Naive thymus-derived CD4-positive, alpha-beta T cell (primary cell): ENCODE measurements around the gene ZNF841. TPM values are rescaled to one million over a fixed set of nuclear protein-coding genes. Genes with fewer than 3 reads are reported as not detected.

ENCODE experiments used
- ATAC-seq: fragments of 150-1000 bp; cut with Tn5 transposase; 2 replicates; pipeline ENCODE4 v1.10.0; 2021; ENCODE audit warnings: mild to moderate bottlenecking, moderate library complexity
- CTCF ChIA-PET: fragments of 350-600 bp; sonication (Branson Sonifier 250); formaldehyde crosslinking; loops from one replicate; lab custom pipeline; 2021; ENCODE audit warnings: antibody characterized with exemption; lab: Charles Lee
- POLR2A ChIA-PET: fragments of 350-600 bp; sonication (Branson Sonifier 250); formaldehyde crosslinking; loops from one replicate; lab custom pipeline; 2021; ENCODE audit warnings: antibody characterized with exemption, inconsistent platforms; lab: Charles Lee
- DNase-seq, 9 donors: peaks; one replicate each; pipeline versions ENCODE4 v3.0.0 to v3.0.0-alpha.2; 2020 to 2022; ENCODE audit warnings: mixed read lengths in 1 of 9
- H3K27ac ChIP-seq: one replicate; pipeline ENCODE4 v1.7.0; 2013; ENCODE audit warnings: mild to moderate bottlenecking, low read depth, low read length, moderate library complexity
- H3K27me3 ChIP-seq, 2 donors: one replicate each; pipeline ENCODE4 v1.7.0; 2013; ENCODE audit warnings: low read length in 2 of 2, mild to moderate bottlenecking in 2 of 2, moderate library complexity in 2 of 2; ENCODE audit not compliant: control insufficient read depth in 2 of 2, insufficient read depth in 2 of 2
- H3K36me3 ChIP-seq, 3 experiments: 1 replicate in 2 of 3; 2 replicates in 1 of 3; pipeline ENCODE4 v1.7.0; 2013; ENCODE audit warnings: low read length in 3 of 3, mild to moderate bottlenecking in 3 of 3, moderate library complexity in 1 of 3; ENCODE audit not compliant: insufficient read depth in 3 of 3, control insufficient read depth in 2 of 3
- H3K4me1 ChIP-seq, 2 donors: one replicate each; pipeline ENCODE4 v1.7.0; 2013; ENCODE audit warnings: low read length in 2 of 2, mild to moderate bottlenecking in 2 of 2, moderate library complexity in 1 of 2; ENCODE audit not compliant: control insufficient read depth in 2 of 2, insufficient read depth in 2 of 2
- H3K4me3 ChIP-seq: 2 replicates; pipeline ENCODE4 v1.7.0; 2013; ENCODE audit warnings: mild to moderate bottlenecking, low read length
- H3K9me3 ChIP-seq, 3 experiments: 1 replicate in 2 of 3; 2 replicates in 1 of 3; pipeline ENCODE4 v1.7.0; 2013; ENCODE audit warnings: low read length in 3 of 3; ENCODE audit not compliant: control insufficient read depth in 2 of 3
- H3K27ac Mint-ChIP-seq, 9 donors: one replicate each; pipeline ENCODE4 v1.8.0; 2020 to 2022; ENCODE audit warnings: mixed read lengths in 9 of 9, mild to moderate bottlenecking in 8 of 9, moderate library complexity in 5 of 9, inconsistent platforms in 2 of 9
- H3K27me3 Mint-ChIP-seq, 5 donors: one replicate each; pipeline ENCODE4 v1.8.0; 2021 to 2022; ENCODE audit warnings: mixed read lengths in 5 of 5, mild to moderate bottlenecking in 1 of 5
- H3K36me3 Mint-ChIP-seq, 5 donors: one replicate each; pipeline ENCODE4 v1.8.0; 2020 to 2022; ENCODE audit warnings: mixed read lengths in 5 of 5, mild to moderate bottlenecking in 3 of 5, inconsistent platforms in 1 of 5
- H3K4me1 Mint-ChIP-seq, 7 donors: one replicate each; pipeline ENCODE4 v1.8.0; 2020 to 2022; ENCODE audit warnings: mixed read lengths in 7 of 7, mild to moderate bottlenecking in 3 of 7, inconsistent platforms in 1 of 7
- H3K4me3 Mint-ChIP-seq, 10 donors: one replicate each; pipeline ENCODE4 v1.8.0; 2020 to 2022; ENCODE audit warnings: mild to moderate bottlenecking in 10 of 10, mixed read lengths in 10 of 10, moderate library complexity in 6 of 10, inconsistent platforms in 2 of 10
- H3K9me3 Mint-ChIP-seq, 11 donors: one replicate each; pipeline ENCODE4 v1.8.0; 2020 to 2022; ENCODE audit warnings: mixed read lengths in 11 of 11, mild to moderate bottlenecking in 4 of 11, inconsistent platforms in 1 of 11, moderate library complexity in 1 of 11
- intact Hi-C, 2 donors: fragments of 100-400 bp; cut with micrococcal nuclease; formaldehyde crosslinking; loops; one replicate each; pipeline ENCODE4 v1.15.1; 2023
- polyA plus RNA-seq, 2 donors: library from polyadenylated mRNA; unstranded; fragments of 300-500 nt; fragmentation: Illumina TruSeq; gene quantifications; one replicate each; pipeline ENCODE4 v1.2.3, GENCODE V29; 2021
- total RNA-seq, 6 experiments: library from RNA in 5 of 6; stranded (reverse) in 5 of 6; gene quantifications; 1 replicate in 5 of 6; 2 replicates in 1 of 6; pipeline ENCODE4 v1.2.3 and lab custom pipeline; 2021 to 2026

ZNF841 gene
- total and polyA plus RNA-seq, 7 experiments from 2014 or later, result 3.1 to 43.5 (median 27.3) TPM

DNA sequence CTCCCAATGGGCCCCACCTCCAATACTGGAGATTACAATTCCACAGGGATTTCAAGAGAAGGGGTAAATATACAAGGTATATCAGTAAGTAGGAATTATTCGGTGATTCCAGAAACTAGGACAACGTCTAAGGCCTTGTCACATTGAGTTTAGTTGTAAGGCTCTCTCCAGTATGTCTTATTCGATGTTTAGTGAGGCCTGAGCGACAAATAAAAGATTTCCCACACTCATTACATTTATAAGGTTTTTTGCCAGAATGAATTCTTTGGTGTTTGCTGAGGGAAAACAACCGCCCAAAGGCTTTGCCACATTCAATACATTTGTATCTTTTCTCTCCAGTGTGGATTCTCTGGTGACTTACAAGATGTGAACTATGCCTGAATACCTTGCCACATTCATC lies 19.1 kb upstream of the ZNF841 start:
- Histone ChIP-seq H3K27me3 (no peaks in the 10 kb centered on the region), H3K4me1 (no peaks in the 10 kb centered on the region), H3K9me3 (peaks cover 41 to 96% (median 80%) of the 10 kb centered on the region in 3 experiments), H3K27ac (no peak overlapping the region), H3K4me3 (peak overlapping the region; percentile 5), H3K36me3 (peaks cover 10 to 51% (median 23%) of the 10 kb centered on the region in 3 experiments)
- peaks cover 22 to 100% (median 78%) of the 10 kb centered on the region in 11 donors for H3K9me3 Mint-ChIP-seq
- CTCF ChIA-PET, result no interaction called here
- no peak overlapping the region for H3K27ac Mint-ChIP-seq
- no peak for DNase-seq
- intact Hi-C loops, result no loop called here
- no peaks in the 10 kb centered on the region for H3K27me3 Mint-ChIP-seq
- no peak for ATAC-seq
- POLR2A ChIA-PET, result no interaction called here
- H3K36me3 Mint-ChIP-seq, result peaks cover 47 to 73% (median 61%) of the 10 kb centered on the region in 5 donors
- no peaks in the 10 kb centered on the region for H3K4me1 Mint-ChIP-seq
- no peak overlapping the region for H3K4me3 Mint-ChIP-seq

DNA sequence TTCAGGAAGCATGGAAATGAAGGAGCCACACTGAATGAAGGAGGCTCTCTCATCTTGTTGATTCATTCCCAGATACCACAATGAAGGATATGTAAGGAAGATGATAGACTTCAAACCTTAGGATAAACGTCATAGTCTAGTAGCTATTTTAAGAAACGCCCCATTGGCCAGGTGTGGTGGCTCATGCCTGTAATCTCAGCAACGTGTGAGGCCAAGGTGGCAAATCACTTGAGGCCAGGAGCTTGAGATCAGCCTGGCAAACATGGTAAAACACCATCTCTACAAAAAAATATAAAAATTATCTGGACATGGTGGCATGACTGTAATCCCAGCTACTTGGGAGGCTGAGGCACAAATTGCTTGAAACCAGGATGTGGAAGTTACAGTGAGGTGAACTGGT lies 17.1 kb upstream of the ZNF841 start:
- no peaks in the 10 kb centered on the region for H3K27me3 Mint-ChIP-seq
- no peaks in the 10 kb centered on the region for H3K27me3 ChIP-seq
- peaks cover 17 to 99% (median 71%) of the 10 kb centered on the region in 11 donors for H3K9me3 Mint-ChIP-seq
- H3K27ac ChIP-seq, result no peak overlapping the region
- ChIA-PET CTCF (no interaction called here), POLR2A (no interaction called here)
- H3K4me3 ChIP-seq, result no peak overlapping the region
- peaks cover 33 to 55% (median 40%) of the 10 kb centered on the region in 5 donors for H3K36me3 Mint-ChIP-seq
- no peaks in the 10 kb centered on the region for H3K4me1 Mint-ChIP-seq
- ATAC-seq (no peak), DNase-seq (no peak)
- H3K36me3 ChIP-seq, result peaks cover 10 to 30% (median 10%) of the 10 kb centered on the region in 3 experiments
- intact Hi-C loops, result no loop called here
- H3K4me3 Mint-ChIP-seq, result peak overlapping the region in 1 of 10 donors; percentile 34
- H3K27ac Mint-ChIP-seq, result no peak overlapping the region
- peaks cover 34 to 96% (median 68%) of the 10 kb centered on the region in 3 experiments for H3K9me3 ChIP-seq
- H3K4me1 ChIP-seq, result no peaks in the 10 kb centered on the region

DNA sequence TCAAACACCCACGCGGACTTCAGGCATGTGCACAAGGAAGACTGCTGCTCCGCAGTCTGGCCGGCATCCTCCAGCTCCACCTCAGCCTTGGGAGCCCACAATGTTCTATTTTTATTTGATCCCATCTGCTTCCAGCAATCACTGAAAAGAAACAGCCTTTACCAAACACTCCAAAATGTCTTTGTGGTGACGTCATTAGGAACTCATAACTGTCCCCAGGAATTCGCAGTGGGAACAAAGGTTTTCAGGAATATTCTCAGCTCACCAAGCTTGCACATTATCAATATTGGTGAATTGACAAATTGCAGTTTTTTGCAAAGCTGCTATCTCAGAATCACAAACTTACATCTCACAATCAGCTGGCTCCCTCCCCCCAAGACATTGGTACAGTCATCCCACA lies 15.2 kb upstream of the ZNF841 start:
- intact Hi-C loops, result no loop called here
- H3K4me3 ChIP-seq, result no peak overlapping the region
- peaks cover 18 to 96% (median 70%) of the 10 kb centered on the region in 11 donors for H3K9me3 Mint-ChIP-seq
- no peaks in the 10 kb centered on the region for H3K4me1 ChIP-seq
- H3K36me3 Mint-ChIP-seq, result peaks cover 23 to 46% (median 26%) of the 10 kb centered on the region in 5 donors
- H3K36me3 ChIP-seq, result peaks cover 0 to 14% (median 0%) of the 10 kb centered on the region in 3 experiments
- H3K27me3 ChIP-seq, result no peaks in the 10 kb centered on the region
- no peak overlapping the region for H3K27ac ChIP-seq
- H3K27me3 Mint-ChIP-seq, result no peaks in the 10 kb centered on the region
- CTCF ChIA-PET, result no interaction called here
- no peak for DNase-seq
- no peak overlapping the region for H3K27ac Mint-ChIP-seq
- no peak overlapping the region for H3K4me3 Mint-ChIP-seq
- H3K4me1 Mint-ChIP-seq, result no peaks in the 10 kb centered on the region
- H3K9me3 ChIP-seq, result peaks cover 24 to 94% (median 55%) of the 10 kb centered on the region in 3 experiments
- ATAC-seq, result no peak
- POLR2A ChIA-PET, result interaction anchor here (0.6 to 1.9 kb wide), 2 partner anchors 13 to 390 kb away, joined by 3 to 5 read pairs; no protein-coding TSS in a partner anchor

DNA sequence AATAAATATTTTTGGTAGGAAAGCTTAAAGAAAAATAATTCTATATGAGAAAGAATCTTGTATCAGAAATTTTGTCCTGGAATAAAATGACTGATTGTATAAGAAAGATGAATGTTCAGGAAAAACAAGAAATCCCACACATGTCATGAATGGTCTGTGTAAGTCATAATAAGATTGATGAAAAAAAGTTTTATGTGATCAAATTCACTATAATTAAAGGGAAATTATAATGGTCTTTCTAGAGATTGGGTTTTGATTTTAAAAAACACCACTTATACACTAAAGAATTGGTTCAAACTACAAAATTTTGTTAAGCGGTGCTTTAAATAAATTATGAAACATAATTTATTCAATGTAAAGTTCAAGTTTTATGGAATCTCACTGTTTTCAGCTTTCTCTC lies 7.2 kb upstream of the ZNF841 start:
- intact Hi-C loops, result no loop called here
- Mint-ChIP-seq H3K9me3 (peaks cover 7 to 89% (median 40%) of the 10 kb centered on the region in 11 donors), H3K4me3 (no peak overlapping the region), H3K27ac (no peak overlapping the region), H3K27me3 (no peaks in the 10 kb centered on the region), H3K36me3 (peaks cover 0 to 20% (median 4%) of the 10 kb centered on the region in 5 donors), H3K4me1 (no peaks in the 10 kb centered on the region)
- no peak overlapping the region for H3K4me3 ChIP-seq
- H3K27ac ChIP-seq, result no peak overlapping the region
- H3K27me3 ChIP-seq, result no peaks in the 10 kb centered on the region
- ChIA-PET POLR2A (no interaction called here), CTCF (no interaction called here)
- peaks cover 0 to 47% (median 6%) of the 10 kb centered on the region in 3 experiments for H3K9me3 ChIP-seq
- no peaks in the 10 kb centered on the region for H3K36me3 ChIP-seq
- DNase-seq (no peak), ATAC-seq (no peak)
- no peaks in the 10 kb centered on the region for H3K4me1 ChIP-seq

DNA sequence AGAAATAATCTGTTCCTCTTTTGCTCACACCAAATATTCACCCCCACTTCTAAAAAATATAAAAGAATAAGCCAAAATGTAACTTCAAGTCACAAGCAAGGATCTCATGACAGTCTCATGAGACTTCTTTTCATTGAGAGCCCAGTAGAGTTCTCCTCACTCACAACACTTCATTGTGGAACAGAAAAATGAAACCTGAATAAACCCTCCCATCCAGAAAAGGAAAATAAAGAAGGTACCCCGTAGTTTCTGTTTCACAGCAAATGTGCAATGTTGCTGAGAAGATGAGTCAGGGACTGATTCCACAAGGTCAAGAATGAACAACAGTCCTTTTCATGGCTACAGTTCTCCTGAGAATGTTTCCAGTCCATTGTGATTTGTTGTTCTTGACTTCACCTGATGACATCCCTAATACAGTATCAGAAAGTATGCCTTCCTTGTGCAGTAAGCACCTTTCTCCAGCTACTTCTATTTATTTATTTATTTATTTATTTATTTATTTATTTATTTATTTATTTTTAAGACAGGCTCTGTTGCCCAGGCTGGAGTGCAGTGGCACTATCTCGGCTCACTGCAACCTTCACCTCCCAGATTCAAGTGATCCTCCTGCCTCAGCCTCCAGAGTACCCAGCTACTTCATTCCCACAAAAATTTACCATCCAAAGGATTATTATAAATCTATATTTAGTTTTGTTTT lies 6.4 kb upstream of the ZNF841 start:
- Mint-ChIP-seq H3K36me3 (peaks cover 0 to 13% (median 6%) of the 10 kb centered on the region in 5 donors), H3K9me3 (peaks cover 2 to 89% (median 37%) of the 10 kb centered on the region in 11 donors), H3K4me3 (no peak overlapping the region), H3K27ac (no peak overlapping the region), H3K27me3 (no peaks in the 10 kb centered on the region), H3K4me1 (no peaks in the 10 kb centered on the region)
- Histone ChIP-seq H3K27me3 (no peaks in the 10 kb centered on the region), H3K4me3 (no peak overlapping the region), H3K4me1 (no peaks in the 10 kb centered on the region), H3K36me3 (no peaks in the 10 kb centered on the region), H3K27ac (no peak overlapping the region), H3K9me3 (peaks cover 0 to 44% (median 3%) of the 10 kb centered on the region in 3 experiments)
- no peak for ATAC-seq
- POLR2A ChIA-PET, result no interaction called here
- intact Hi-C loops, result no loop called here
- CTCF ChIA-PET, result no interaction called here
- no peak for DNase-seq

DNA sequence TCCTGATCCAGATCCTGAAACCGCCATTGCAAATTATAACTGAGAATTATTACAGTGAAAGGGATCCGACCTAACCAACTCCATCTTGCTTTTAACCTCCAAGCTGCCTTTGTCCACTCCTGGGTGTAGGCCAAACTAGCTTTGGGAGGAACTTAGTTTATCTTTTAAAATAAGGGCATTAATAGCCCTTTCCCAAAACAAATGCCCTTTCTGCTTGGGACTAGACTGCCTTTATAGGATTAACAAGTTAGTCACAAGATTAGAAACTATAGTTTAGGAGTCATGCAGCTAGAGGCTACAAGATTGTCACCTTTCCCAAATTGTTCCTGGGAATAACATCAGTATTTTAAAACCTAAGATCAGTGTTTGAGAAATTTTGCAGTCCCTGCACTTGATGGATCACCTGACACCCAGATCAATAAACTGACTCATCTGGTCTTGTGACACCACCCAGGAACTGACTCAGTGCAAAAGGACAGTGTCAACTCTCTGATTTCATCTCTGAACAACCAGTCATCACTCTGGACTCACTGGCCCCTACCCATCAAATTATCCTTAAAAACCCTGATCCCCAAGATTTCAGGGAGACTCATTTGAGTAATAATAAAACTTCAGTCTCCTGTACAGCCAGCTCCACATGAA lies 4.1 kb upstream of the ZNF841 start:
- Histone ChIP-seq H3K27ac (no peak overlapping the region), H3K4me1 (peaks cover 0 to 4% of the 10 kb centered on the region in 2 donors), H3K36me3 (peaks cover 0 to 9% (median 0%) of the 10 kb centered on the region in 3 experiments), H3K4me3 (no peak overlapping the region), H3K27me3 (no peaks in the 10 kb centered on the region), H3K9me3 (peaks cover 0 to 41% (median 11%) of the 10 kb centered on the region in 3 experiments)
- POLR2A ChIA-PET, result no interaction called here
- DNase-seq (no peak), ATAC-seq (no peak)
- Mint-ChIP-seq H3K36me3 (peaks cover 2 to 29% (median 17%) of the 10 kb centered on the region in 5 donors), H3K9me3 (peaks cover 4 to 96% (median 41%) of the 10 kb centered on the region in 11 donors), H3K27me3 (no peaks in the 10 kb centered on the region), H3K27ac (no peak overlapping the region), H3K4me3 (peak overlapping the region in 1 of 10 donors; percentile 29), H3K4me1 (peaks cover 9 to 17% (median 11%) of the 10 kb centered on the region in 7 donors)
- intact Hi-C loops, result no loop called here
- CTCF ChIA-PET, result no interaction called here
